ENCODE data around the gene ZPR1.

ZPR1 gene

GRCh38 chr11:116787786-116788486 lies at the start of gene ZPR1:
Gene ZPR1, minus strand, starts transcription at chr11:116788023. Its CDS starts 33 bp downstream, at chr11:116787990.
- no peak for TF ChIP-seq FOXM1 (IDR thresholded peaks at IDR 0.05; ENCODE audit: borderline replicate concordance, low read depth)
- peak; percentile 84 for TF ChIP-seq TAF1 (IDR thresholded peaks at IDR 0.05; ENCODE audit: low read depth)
- peak; percentile 55; the same call in 1 of the 2 replicates for TF ChIP-seq ZBTB7A (IDR thresholded peaks at IDR 0.05; ENCODE audit: low read depth)
- TF ChIP-seq CEBPB (IDR thresholded peaks at IDR 0.05) = no peak
- TF ChIP-seq REST (IDR thresholded peaks at IDR 0.05; ENCODE audit: low read depth) = no peak
- TF ChIP-seq TCF12 (IDR thresholded peaks at IDR 0.05; ENCODE audit: low read depth) = peak; percentile 40; the same call in 1 of the 2 replicates
- TF ChIP-seq EP300 (IDR thresholded peaks at IDR 0.05; ENCODE audit: borderline replicate concordance) = no peak
- peak; percentile 82 for TF ChIP-seq MAX (IDR thresholded peaks at IDR 0.05)
- TF ChIP-seq YY1 (IDR thresholded peaks at IDR 0.05; ENCODE audit: low read depth) = peak; percentile 87
- TF ChIP-seq CREB1 (IDR thresholded peaks at IDR 0.05; ENCODE audit: low read depth) = peak; percentile 74

- no peak for TF ChIP-seq CREB1 (IDR thresholded peaks at IDR 0.05; ENCODE audit: low read depth)
- TF ChIP-seq YY1 (IDR thresholded peaks at IDR 0.05; ENCODE audit: low read depth) = no peak
- no peak for TF ChIP-seq FOXM1 (IDR thresholded peaks at IDR 0.05; ENCODE audit: borderline replicate concordance, low read depth)
- no peak for TF ChIP-seq USF1 (IDR thresholded peaks at IDR 0.05)
- TF ChIP-seq TEAD4 (IDR thresholded peaks at IDR 0.05) = no peak
- no peak for TF ChIP-seq EP300 (IDR thresholded peaks at IDR 0.05; ENCODE audit: borderline replicate concordance)
- no peak for TF ChIP-seq TCF12 (IDR thresholded peaks at IDR 0.05; ENCODE audit: low read depth)
- no peak for TF ChIP-seq NFIC (IDR thresholded peaks at IDR 0.05)
- no peak for TF ChIP-seq RAD21 (IDR thresholded peaks at IDR 0.05; ENCODE audit: low read depth)
- TF ChIP-seq CEBPB (IDR thresholded peaks at IDR 0.05) = no peak
- no peak for TF ChIP-seq ZBTB7A (IDR thresholded peaks at IDR 0.05; ENCODE audit: low read depth)
- no peak for TF ChIP-seq TAF1 (IDR thresholded peaks at IDR 0.05; ENCODE audit: low read depth)
- no peak for TF ChIP-seq EGR1 (IDR thresholded peaks at IDR 0.05)
- TF ChIP-seq REST (IDR thresholded peaks at IDR 0.05; ENCODE audit: low read depth) = no peak
- TF ChIP-seq MAX (IDR thresholded peaks at IDR 0.05) = no peak
Observed at GRCh38 chr11:116836632-116836991, 48.8 kb upstream of the ZPR1 start.

- TF ChIP-seq MAX (IDR thresholded peaks at IDR 0.05) (peak; percentile 96), TCF12 (IDR thresholded peaks at IDR 0.05; ENCODE audit: low read depth) (peak; percentile 53), REST (IDR thresholded peaks at IDR 0.05; ENCODE audit: low read depth) (no peak), EGR1 (IDR thresholded peaks at IDR 0.05) (no peak), RAD21 (IDR thresholded peaks at IDR 0.05; ENCODE audit: low read depth) (peak; percentile 72), FOXM1 (IDR thresholded peaks at IDR 0.05; ENCODE audit: borderline replicate concordance, low read depth) (no peak), TEAD4 (IDR thresholded peaks at IDR 0.05) (peak; percentile 10; the same call in 1 of the 2 replicates), YY1 (IDR thresholded peaks at IDR 0.05; ENCODE audit: low read depth) (no peak), ZBTB7A (IDR thresholded peaks at IDR 0.05; ENCODE audit: low read depth) (peak; percentile 42; the same call in 1 of the 2 replicates), TAF1 (IDR thresholded peaks at IDR 0.05; ENCODE audit: low read depth) (no peak), USF1 (IDR thresholded peaks at IDR 0.05) (peak; percentile 57), CREB1 (IDR thresholded peaks at IDR 0.05; ENCODE audit: low read depth) (no peak), NFIC (IDR thresholded peaks at IDR 0.05) (peak; percentile 79), CEBPB (IDR thresholded peaks at IDR 0.05) (no peak), EP300 (IDR thresholded peaks at IDR 0.05; ENCODE audit: borderline replicate concordance) (no peak)
Observed at GRCh38 chr11:116835791-116836631, 48.2 kb upstream of the ZPR1 start.

Measured in Ishikawa (cell line).